GM23248 (cell line): Measurements from ENCODE around the gene KIAA1958. TPM values are rescaled to one million over a fixed set of nuclear protein-coding genes. Genes with fewer than 3 reads are reported as not detected.
A peak's percentile ranks its signal among the peaks of the same experiment; 100 is the strongest.

Experiments used
- DNase-seq: peaks from one replicate; pipeline ENCODE4 v3.0.0-alpha.2; 2015
- H2AFZ ChIP-seq: fragments of 200-600 bp; sonication (generic); 2 replicates; pipeline ENCODE4 v1.6.1; 2016; ENCODE audit warnings: antibody characterized with exemption
- H3F3A ChIP-seq: fragments of 200-600 bp; sonication (generic); 2 replicates; pipeline ENCODE4 v1.6.1; 2016; ENCODE audit warnings: mild to moderate bottlenecking, antibody characterized with exemption, mixed run types; ENCODE audit not compliant: insufficient read depth
- H3K27ac ChIP-seq: fragments of 200-600 bp; sonication (generic); 2 replicates; pipeline ENCODE4 v1.5.1; 2016; ENCODE audit warnings: mild to moderate bottlenecking
- H3K27me3 ChIP-seq: fragments of 200-600 bp; sonication (generic); replicated peaks from 2 replicates; pipeline ENCODE4 v1.6.1; 2016; ENCODE audit warnings: mild to moderate bottlenecking; ENCODE audit not compliant: insufficient read depth
- H3K36me3 ChIP-seq: fragments of 200-600 bp; sonication (generic); 2 replicates; pipeline ENCODE4 v1.6.1; 2016; ENCODE audit warnings: low read depth, mild to moderate bottlenecking
- H3K4me1 ChIP-seq: fragments of 200-600 bp; sonication (generic); 2 replicates; pipeline ENCODE4 v1.6.1; 2016; ENCODE audit warnings: mild to moderate bottlenecking; ENCODE audit not compliant: insufficient read depth
- H3K4me2 ChIP-seq: fragments of 200-600 bp; sonication (generic); one replicate; pipeline ENCODE4 v1.6.1; 2016; ENCODE audit warnings: mild to moderate bottlenecking; ENCODE audit not compliant: unreplicated experiment
- H3K4me3 ChIP-seq: fragments of 200-600 bp; sonication (generic); 2 replicates; pipeline ENCODE4 v1.5.1; 2016; ENCODE audit warnings: mild to moderate bottlenecking
- H3K79me2 ChIP-seq: fragments of 200-600 bp; sonication (generic); 2 replicates; pipeline ENCODE4 v1.6.1; 2016; ENCODE audit warnings: mild to moderate bottlenecking; ENCODE audit not compliant: insufficient read depth
- H3K9ac ChIP-seq: fragments of 200-600 bp; sonication (generic); 2 replicates; pipeline ENCODE4 v1.6.1; 2016; ENCODE audit warnings: mild to moderate bottlenecking
- H3K9me2 ChIP-seq: fragments of 200-600 bp; sonication (generic); 2 replicates; pipeline ENCODE4 v1.6.1; 2016; ENCODE audit warnings: mixed run types, mild to moderate bottlenecking, moderate library complexity; ENCODE audit not compliant: insufficient read depth
- H3K9me3 ChIP-seq: fragments of 200-600 bp; sonication (generic); one replicate; pipeline ENCODE4 v1.6.1; 2017; ENCODE audit warnings: low read depth
- H4K20me1 ChIP-seq: fragments of 200-600 bp; sonication (generic); 2 replicates; pipeline ENCODE4 v1.6.0; 2016; ENCODE audit not compliant: insufficient read depth
- EZH2 ChIP-seq: fragments of 200-600 bp; sonication (generic); IDR thresholded peaks from 2 replicates; pipeline ENCODE4 v1.6.1; 2018; ENCODE audit warnings: antibody characterized with exemption, mild to moderate bottlenecking; ENCODE audit not compliant: insufficient read depth, poor library complexity, severe bottlenecking
- EZH2phosphoT487 ChIP-seq: fragments of 200-600 bp; sonication (generic); IDR thresholded peaks from 2 replicates; pipeline ENCODE4 v1.6.1; 2018; ENCODE audit warnings: antibody characterized with exemption, moderate library complexity, mild to moderate bottlenecking, low read depth; ENCODE audit not compliant: insufficient read depth
- WGBS, 2 experiments: methylation state at CpG; one replicate each; pipeline ENCODE4 v1.1.6; 2015 to 2017; ENCODE audit warnings: low lambda C conversion rate in 2 of 2, low coverage in 1 of 2; ENCODE audit errors: missing lambda C conversion rate in 2 of 2; 5-methylcytosine and 5-hydroxymethylcytosine counted together
- in situ Hi-C: fragments of 300-500 bp; cut with MboI; formaldehyde crosslinking; loops from 2 replicates; pipeline ENCODE4 v1.15.0; 2020
- polyA plus RNA-seq: library from polyadenylated mRNA; unstranded; fragments of >200 nt; fragmentation: Nextera tagmentation; extraction: Ambion mirVana; gene quantifications from 2 replicates; pipeline ENCODE4 v1.2.1, GENCODE V29; 2016
- total RNA-seq: library from RNA; depleted of rRNA; stranded (reverse); fragments of >200 nt; shearing (Covaris generic); gene quantifications from 2 replicates; pipeline ENCODE4 v1.2.3, GENCODE V29; 2014

Gene KIAA1958
- total and polyA plus RNA-seq, 2 experiments from 2014 or later, result 7.7 to 7.8 TPM

- Histone ChIP-seq H3K4me3 (no peak overlapping the region), H4K20me1 (no peaks in the 10 kb centered on the region), H3K27me3 (no peaks in the 10 kb centered on the region), H3F3A (no peaks in the 10 kb centered on the region), H2AFZ (no peak overlapping the region), H3K4me1 (no peaks in the 10 kb centered on the region), H3K4me2 (no peak overlapping the region), H3K9me3 (no peaks in the 10 kb centered on the region), H3K9ac (no peak overlapping the region), H3K36me3 (0 out of 2 replicates have a peak, but pooled peaks cover 4% of the 10 kb centered on the region), H3K27ac (no peak overlapping the region), H3K79me2 (no peaks in the 10 kb centered on the region), H3K9me2 (no peaks in the 10 kb centered on the region)
- TF ChIP-seq EZH2phosphoT487 (no peak), EZH2 (no peak)
- in situ Hi-C loops, result no loop called here
- WGBS, 2 experiments, result 94% methylated on average over 5 of the region's 5 CpGs
- DNase-seq, result no peak
Measured at GRCh38 chr9:112663681-112664080, 177.1 kb downstream of the KIAA1958 start.

- Histone ChIP-seq H3K27ac (no peak overlapping the region), H3K4me3 (no peak overlapping the region), H3K9ac (no peak overlapping the region), H2AFZ (no peak overlapping the region), H3K79me2 (no peaks in the 10 kb centered on the region), H3K4me2 (no peak overlapping the region), H3F3A (no peaks in the 10 kb centered on the region), H3K9me3 (no peaks in the 10 kb centered on the region), H3K36me3 (0 out of 2 replicates have a peak, but pooled peaks cover 2% of the 10 kb centered on the region), H3K27me3 (no peaks in the 10 kb centered on the region), H3K4me1 (no peaks in the 10 kb centered on the region), H4K20me1 (no peaks in the 10 kb centered on the region), H3K9me2 (no peaks in the 10 kb centered on the region)
- in situ Hi-C loops, result no loop called here
- WGBS, 2 experiments, result 89 to 94% methylated on average over 3 of the region's 3 CpGs
- peak; percentile 11 for DNase-seq
- no peak for TF ChIP-seq EZH2
- TF ChIP-seq EZH2phosphoT487, result no peak
Measured at GRCh38 chr9:112664531-112664930, 177.9 kb downstream of the KIAA1958 start.

GRCh38 chr9:112665347-112665746, 178.7 kb downstream of the KIAA1958 start:
- Histone ChIP-seq H2AFZ (no peak overlapping the region), H3K4me3 (no peak overlapping the region), H3K9me3 (no peaks in the 10 kb centered on the region), H3K79me2 (no peaks in the 10 kb centered on the region), H3K9me2 (no peaks in the 10 kb centered on the region), H3F3A (no peaks in the 10 kb centered on the region), H3K4me1 (no peaks in the 10 kb centered on the region), H3K9ac (no peak overlapping the region), H3K27me3 (no peaks in the 10 kb centered on the region), H3K4me2 (no peak overlapping the region), H4K20me1 (no peaks in the 10 kb centered on the region), H3K27ac (no peak overlapping the region), H3K36me3 (no peaks in the 10 kb centered on the region)
- WGBS, 2 experiments, result 75 to 77% methylated on average over 4 of the region's 4 CpGs
- in situ Hi-C loops, result no loop called here
- peak; percentile 45 for DNase-seq
- TF ChIP-seq EZH2 (no peak), EZH2phosphoT487 (no peak)

- no peak for DNase-seq
- H4K20me1 ChIP-seq, result no peaks in the 10 kb centered on the region
- no peaks in the 10 kb centered on the region for H3K9me3 ChIP-seq
- no peak overlapping the region for H3K27ac ChIP-seq
- H3K27me3 ChIP-seq, result no peaks in the 10 kb centered on the region
- in situ Hi-C loops, result no loop called here
- no peak overlapping the region for H3K4me3 ChIP-seq
- no peaks in the 10 kb centered on the region for H3F3A ChIP-seq
- H3K79me2 ChIP-seq, result no peaks in the 10 kb centered on the region
- no peaks in the 10 kb centered on the region for H3K9me2 ChIP-seq
- H3K9ac ChIP-seq, result no peak overlapping the region
- no peak overlapping the region for H3K4me2 ChIP-seq
- no peaks in the 10 kb centered on the region for H3K4me1 ChIP-seq
- H3K36me3 ChIP-seq, result no peaks in the 10 kb centered on the region
- WGBS, 2 experiments, result 60 to 80% methylated on average over 2 of the region's 2 CpGs
- no peak for TF ChIP-seq EZH2phosphoT487
- H2AFZ ChIP-seq, result no peak overlapping the region
Measured at GRCh38 chr9:112669326-112669725, 182.7 kb downstream of the KIAA1958 start.
